PC-3 (cell line): Measurements from ENCODE around the gene PCBP1. TPM values are rescaled to one million over a fixed set of nuclear protein-coding genes. Genes with fewer than 3 reads are reported as not detected.
"Not testable (repeated sequence)": the region's sequence is repeated elsewhere in the genome, so short reads cannot be mapped to it uniquely, and the experiment has no call there.

Experiments
- ATAC-seq: fragments of 200-7000 bp; cut with Tn5 transposase; 2 replicates; pipeline ENCODE4 v1.9.1; 2020; ENCODE audit warnings: mild to moderate bottlenecking, moderate library complexity
- BruUV-seq: library from RNA; stranded (reverse); fragments of 400-500 nt; replicated peaks from 2 replicates; lab custom pipeline; 2021; lab: Mats Ljungman, UMichigan
- CTCF ChIA-PET: fragments of 300-600 bp; sonication (Branson Sonifier 250); formaldehyde crosslinking; loops from one replicate; lab custom pipeline; 2022; ENCODE audit warnings: antibody characterized with exemption; lab: Charles Lee
- POLR2A ChIA-PET: fragments of 300-600 bp; sonication (Branson Sonifier 250); formaldehyde crosslinking; loops from one replicate; lab custom pipeline; 2022; ENCODE audit warnings: antibody characterized with exemption; ENCODE audit not compliant: unreplicated experiment; lab: Charles Lee
- DNase-seq: peaks from one replicate; pipeline ENCODE4 v3.0.0-alpha.2; 2015
- H2AFZ ChIP-seq: fragments of 300-600 bp; sonication (generic); 2 replicates; pipeline ENCODE4 v1.6.0; 2016; ENCODE audit warnings: antibody characterized with exemption, low read length
- H3F3A ChIP-seq: fragments of 300-600 bp; sonication (generic); one replicate; pipeline ENCODE4 v1.6.0; 2017; ENCODE audit warnings: antibody characterized with exemption, low read length, control low read depth, mild to moderate bottlenecking; ENCODE audit not compliant: unreplicated experiment
- H3K27ac ChIP-seq: fragments of 300-600 bp; sonication (generic); 2 replicates; pipeline ENCODE4 v1.5.1; 2016; ENCODE audit warnings: mild to moderate bottlenecking, low read length
- H3K27me3 ChIP-seq: fragments of 300-600 bp; sonication (generic); 2 replicates; pipeline ENCODE4 v1.6.1; 2016; ENCODE audit warnings: low read length, mixed read lengths
- H3K36me3 ChIP-seq: fragments of 300-600 bp; sonication (generic); 2 replicates; pipeline ENCODE4 v1.6.1; 2016; ENCODE audit warnings: low read depth, mixed run types, low read length, mixed read lengths
- H3K4me1 ChIP-seq: fragments of 300-600 bp; sonication (generic); 2 replicates; pipeline ENCODE4 v1.5.1; 2016; ENCODE audit warnings: low read length; ENCODE audit not compliant: insufficient read depth
- H3K4me2 ChIP-seq: fragments of 300-600 bp; sonication (generic); 2 replicates; pipeline ENCODE4 v1.6.0; 2016; ENCODE audit warnings: low read length
- H3K4me3 ChIP-seq: fragments of 300-600 bp; sonication (generic); 2 replicates; pipeline ENCODE4 v1.5.1; 2016; ENCODE audit warnings: mild to moderate bottlenecking, low read length, mixed read lengths
- H3K79me2 ChIP-seq: fragments of 300-600 bp; sonication (generic); 2 replicates; pipeline ENCODE4 v1.6.1; 2017; ENCODE audit warnings: low read length, mixed read lengths
- H3K9ac ChIP-seq: fragments of 300-600 bp; sonication (generic); 2 replicates; pipeline ENCODE4 v1.6.0; 2016; ENCODE audit warnings: mild to moderate bottlenecking, low read length
- H3K9me2 ChIP-seq: fragments of 300-600 bp; sonication (generic); replicated peaks from 2 replicates; pipeline ENCODE4 v1.6.1; 2016; ENCODE audit warnings: mixed run types, low read length, mixed read lengths
- H3K9me3 ChIP-seq: fragments of 300-600 bp; sonication (generic); 2 replicates; pipeline ENCODE4 v1.6.1; 2016; ENCODE audit warnings: low read length, mixed read lengths
- H4K20me1 ChIP-seq: fragments of 300-600 bp; sonication (generic); 2 replicates; pipeline ENCODE4 v1.6.1; 2016; ENCODE audit warnings: low read length, mixed read lengths
- CTCF ChIP-seq: fragments of 300-600 bp; sonication (generic); conservative IDR thresholded peaks from 2 replicates; pipeline ENCODE4 v1.5.1; 2017; ENCODE audit warnings: antibody characterized with exemption, low read depth, mild to moderate bottlenecking, low read length
- EZH2 ChIP-seq: fragments of 300-600 bp; sonication (generic); IDR thresholded peaks from one replicate; pipeline ENCODE4 v1.6.1; 2017; ENCODE audit warnings: antibody characterized with exemption, mild to moderate bottlenecking, low read length; ENCODE audit not compliant: unreplicated experiment
- EZH2phosphoT487 ChIP-seq: fragments of 300-600 bp; sonication (generic); IDR thresholded peaks from 2 replicates; pipeline ENCODE4 v1.6.1; 2018; ENCODE audit warnings: mild to moderate bottlenecking, antibody characterized with exemption, low read length, borderline replicate concordance
- intact Hi-C: fragments of 100-400 bp; cut with micrococcal nuclease; formaldehyde crosslinking; loops from 2 replicates; pipeline ENCODE4 v1.9.0; 2023
- total RNA-seq: library from RNA; depleted of rRNA; stranded (reverse); fragments of >200 nt; gene quantifications from 2 replicates; pipeline ENCODE4 v1.2.3, GENCODE V29; 2014

PCBP1 gene
- total RNA-seq, 1 experiment from 2014 or later = 39.2 TPM

GRCh38 chr2:70099270-70099669, 12.0 kb downstream of the PCBP1 start:
- Histone ChIP-seq H2AFZ (no peak overlapping the region), H3K27ac (no peak overlapping the region), H3K9ac (no peak overlapping the region), H3K27me3 (no peaks in the 10 kb centered on the region), H3K9me2 (no peaks in the 10 kb centered on the region), H3K4me2 (no peak overlapping the region), H3K9me3 (no peaks in the 10 kb centered on the region), H3K79me2 (no peaks in the 10 kb centered on the region), H3F3A (no peaks in the 10 kb centered on the region), H3K4me1 (peaks cover 16% of the 10 kb centered on the region), H3K36me3 (no peaks in the 10 kb centered on the region), H4K20me1 (no peaks in the 10 kb centered on the region), H3K4me3 (no peak overlapping the region)
- ChIA-PET POLR2A (no interaction called here), CTCF (no interaction called here)
- no TSS peak for BruUV-seq
- ATAC-seq = no peak
- intact Hi-C loops = no loop called here
- TF ChIP-seq CTCF (no peak), EZH2phosphoT487 (no peak), EZH2 (no peak)
- no peak for DNase-seq

- ChIA-PET POLR2A (no interaction called here), CTCF (no interaction called here)
- Histone ChIP-seq H3K36me3 (no peaks in the 10 kb centered on the region), H3K79me2 (no peaks in the 10 kb centered on the region), H3K9ac (no peak overlapping the region), H3K4me3 (no peak overlapping the region), H3K9me3 (no peaks in the 10 kb centered on the region), H3K4me2 (no peak overlapping the region), H3K27ac (no peak overlapping the region), H3F3A (no peaks in the 10 kb centered on the region), H4K20me1 (no peaks in the 10 kb centered on the region), H3K27me3 (no peaks in the 10 kb centered on the region), H3K9me2 (no peaks in the 10 kb centered on the region), H2AFZ (no peak overlapping the region), H3K4me1 (no peaks in the 10 kb centered on the region)
- DNase-seq = no peak
- no TSS peak for BruUV-seq
- ATAC-seq = no peak
- intact Hi-C loops = no loop called here
- TF ChIP-seq EZH2 (no peak), CTCF (no peak), EZH2phosphoT487 (no peak)
Measured at GRCh38 chr2:70101174-70101573, 13.9 kb downstream of the PCBP1 start.

- POLR2A ChIA-PET, H3K9ac ChIP-seq, H3K27ac ChIP-seq, H3K9me3 ChIP-seq, H3K4me3 ChIP-seq, CTCF ChIA-PET, H3K27me3 ChIP-seq, ATAC-seq, H3K9me2 ChIP-seq, H3F3A ChIP-seq, H3K4me2 ChIP-seq, DNase-seq, BruUV-seq, H3K36me3 ChIP-seq, H2AFZ ChIP-seq, H4K20me1 ChIP-seq, H3K4me1 ChIP-seq, intact Hi-C loops, H3K79me2 ChIP-seq: not testable (repeated sequence)
Measured at GRCh38 chr2:70101686-70102085, 14.4 kb downstream of the PCBP1 start.

- POLR2A ChIA-PET, DNase-seq: not testable (repeated sequence)
Measured at GRCh38 chr2:70102323-70102905, 15.1 kb downstream of the PCBP1 start.

More at GRCh38 chr2:70102323-70102905, 15.1 kb downstream of the PCBP1 start:
- H3F3A ChIP-seq, H3K36me3 ChIP-seq, H3K4me1 ChIP-seq, H3K9ac ChIP-seq, H3K4me3 ChIP-seq, H3K4me2 ChIP-seq, H3K27ac ChIP-seq, H2AFZ ChIP-seq, H3K79me2 ChIP-seq, ATAC-seq, intact Hi-C loops, H3K9me3 ChIP-seq, BruUV-seq, H3K27me3 ChIP-seq, CTCF ChIA-PET, H4K20me1 ChIP-seq, H3K9me2 ChIP-seq: not testable (repeated sequence)
